ENCODE data around the gene UBTD1.
A peak's percentile ranks its signal among the peaks of the same experiment; 100 is the strongest.
"Not testable (repeated sequence)": the region's sequence is repeated elsewhere in the genome, so short reads cannot be mapped to it uniquely, and the experiment has no call there.

UBTD1 gene

GRCh38 chr10:97515271-97515978, 16.7 kb downstream of the UBTD1 start:
- DNase-seq (ENCODE audit: low spot score): no peak

GRCh38 chr10:97517096-97517750, 18.5 kb downstream of the UBTD1 start:
- no peak for DNase-seq (ENCODE audit: low spot score)

GRCh38 chr10:97517778-97518300, 19.1 kb downstream of the UBTD1 start:
- DNase-seq (ENCODE audit: low spot score): no peak

- DNase-seq (ENCODE audit: low spot score): no peak
Observed at GRCh38 chr10:97518301-97519043, 19.7 kb downstream of the UBTD1 start.

- no peak for DNase-seq (ENCODE audit: low spot score)
Observed at GRCh38 chr10:97519342-97519741, 20.6 kb downstream of the UBTD1 start.

- no peak for DNase-seq (ENCODE audit: low spot score)
Observed at GRCh38 chr10:97520520-97520919, 21.8 kb downstream of the UBTD1 start.

GRCh38 chr10:97520978-97521761, 22.4 kb downstream of the UBTD1 start:
- no peak for DNase-seq (ENCODE audit: low spot score)

- no peak for DNase-seq (ENCODE audit: low spot score)
Observed at GRCh38 chr10:97522071-97522470, 23.3 kb downstream of the UBTD1 start.

- no peak for DNase-seq (ENCODE audit: low spot score)
Observed at GRCh38 chr10:97522937-97523336, 24.2 kb downstream of the UBTD1 start.

GRCh38 chr10:97525086-97525485, 26.4 kb downstream of the UBTD1 start:
- DNase-seq (ENCODE audit: low spot score): no peak

GRCh38 chr10:97525683-97526110, 27.0 kb downstream of the UBTD1 start:
- no peak for DNase-seq (ENCODE audit: low spot score)

- not testable (repeated sequence) for DNase-seq (ENCODE audit: low spot score)
Observed at GRCh38 chr10:97528876-97529275, 30.2 kb downstream of the UBTD1 start.

- DNase-seq (ENCODE audit: low spot score): no peak
Observed at GRCh38 chr10:97529685-97530465, 31.2 kb downstream of the UBTD1 start.

GRCh38 chr10:97531401-97531986, 32.8 kb downstream of the UBTD1 start:
- DNase-seq (ENCODE audit: low spot score): no peak

GRCh38 chr10:97532935-97533671, 34.4 kb downstream of the UBTD1 start:
- no peak for DNase-seq (ENCODE audit: low spot score)

- no peak for DNase-seq (ENCODE audit: low spot score)
Observed at GRCh38 chr10:97533888-97534287, 35.2 kb downstream of the UBTD1 start.

GRCh38 chr10:97534746-97535367, 36.1 kb downstream of the UBTD1 start:
- DNase-seq (ENCODE audit: low spot score): peak; percentile 73

GRCh38 chr10:97537186-97537869, 38.6 kb downstream of the UBTD1 start:
- no peak for DNase-seq (ENCODE audit: low spot score)

GRCh38 chr10:97538411-97538810, 39.7 kb downstream of the UBTD1 start:
- no peak for DNase-seq (ENCODE audit: low spot score)
